ENCODE results near the gene SLC4A4.
A peak's percentile ranks its signal among the peaks of the same experiment; 100 is the strongest.

Gene SLC4A4

GRCh38 chr4:71595576-71596108 lies 256.8 kb downstream of the SLC4A4 start:
- Histone ChIP-seq H3K9me3 (ENCODE audit: severe bottlenecking) (no peaks in the 10 kb centered on the region), H3K4me3 (ENCODE audit: severe bottlenecking) (no peak overlapping the region), H3K27ac (ENCODE audit: poor library complexity, severe bottlenecking) (no peak overlapping the region), H3K36me3 (ENCODE audit: low read depth) (no peaks in the 10 kb centered on the region), H3K27me3 (ENCODE audit: insufficient read depth, poor library complexity, severe bottlenecking) (no peaks in the 10 kb centered on the region), H3K4me1 (ENCODE audit: insufficient read depth, poor library complexity, severe bottlenecking) (peaks cover 11% of the 10 kb centered on the region)
- ATAC-seq (ENCODE audit: low read depth) (peak; percentile 86), DNase-seq (ENCODE audit: low spot score) (no peak)
- no peak for TF ChIP-seq CTCF (IDR thresholded peaks at IDR 0.05; ENCODE audit: poor library complexity, severe bottlenecking)

- no peaks in the 10 kb centered on the region for H3K36me3 ChIP-seq (ENCODE audit: low read depth)
- no peaks in the 10 kb centered on the region for H3K27me3 ChIP-seq (ENCODE audit: insufficient read depth, poor library complexity, severe bottlenecking)
- no peak for ATAC-seq (ENCODE audit: low read depth)
- no peak overlapping the region for H3K27ac ChIP-seq (ENCODE audit: poor library complexity, severe bottlenecking)
- H3K4me1 ChIP-seq (ENCODE audit: insufficient read depth, poor library complexity, severe bottlenecking) = peaks cover 11% of the 10 kb centered on the region
- DNase-seq (ENCODE audit: low spot score) = no peak
- no peak for TF ChIP-seq CTCF (IDR thresholded peaks at IDR 0.05; ENCODE audit: poor library complexity, severe bottlenecking)
- H3K4me3 ChIP-seq (ENCODE audit: severe bottlenecking) = no peak overlapping the region
- no peaks in the 10 kb centered on the region for H3K9me3 ChIP-seq (ENCODE audit: severe bottlenecking)
Observed at GRCh38 chr4:71599578-71599977, 260.8 kb downstream of the SLC4A4 start.

GRCh38 chr4:71602289-71602900 lies 263.6 kb downstream of the SLC4A4 start:
- Histone ChIP-seq H3K4me3 (ENCODE audit: severe bottlenecking) (no peak overlapping the region), H3K27me3 (ENCODE audit: insufficient read depth, poor library complexity, severe bottlenecking) (no peaks in the 10 kb centered on the region), H3K36me3 (ENCODE audit: low read depth) (no peaks in the 10 kb centered on the region), H3K4me1 (ENCODE audit: insufficient read depth, poor library complexity, severe bottlenecking) (no peaks in the 10 kb centered on the region), H3K9me3 (ENCODE audit: severe bottlenecking) (no peaks in the 10 kb centered on the region), H3K27ac (ENCODE audit: poor library complexity, severe bottlenecking) (no peak overlapping the region)
- TF ChIP-seq CTCF (IDR thresholded peaks at IDR 0.05; ENCODE audit: poor library complexity, severe bottlenecking) = no peak
- ATAC-seq (ENCODE audit: low read depth) (no peak), DNase-seq (ENCODE audit: low spot score) (no peak)

- Histone ChIP-seq H3K36me3 (ENCODE audit: low read depth) (no peaks in the 10 kb centered on the region), H3K4me1 (ENCODE audit: insufficient read depth, poor library complexity, severe bottlenecking) (peaks cover 21% of the 10 kb centered on the region), H3K4me3 (ENCODE audit: severe bottlenecking) (no peak overlapping the region), H3K27me3 (ENCODE audit: insufficient read depth, poor library complexity, severe bottlenecking) (no peaks in the 10 kb centered on the region), H3K27ac (ENCODE audit: poor library complexity, severe bottlenecking) (no peak overlapping the region), H3K9me3 (ENCODE audit: severe bottlenecking) (no peaks in the 10 kb centered on the region)
- no peak for DNase-seq (ENCODE audit: low spot score)
- no peak for ATAC-seq (ENCODE audit: low read depth)
- TF ChIP-seq CTCF (IDR thresholded peaks at IDR 0.05; ENCODE audit: poor library complexity, severe bottlenecking) = no peak
Observed at GRCh38 chr4:71604785-71605184, 266.0 kb downstream of the SLC4A4 start.

DNA sequence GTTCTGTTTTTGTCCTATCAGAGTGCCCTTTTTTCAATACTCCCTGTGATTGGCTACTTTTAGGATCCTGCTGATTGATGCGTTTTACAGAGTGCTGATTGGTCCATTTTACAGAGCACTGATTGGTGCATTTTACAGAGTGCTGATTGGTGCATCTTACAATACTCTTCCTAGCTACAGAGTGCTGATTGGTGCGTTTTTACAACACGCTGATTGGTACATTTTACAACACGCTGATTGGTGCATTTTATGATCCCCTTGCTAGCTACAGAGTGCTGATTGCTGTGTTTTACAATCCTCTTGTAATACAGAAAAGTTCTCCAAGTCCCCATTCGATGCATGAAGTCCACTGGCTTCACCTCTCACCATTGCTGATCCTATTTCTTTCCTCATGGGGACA lies 268.3 kb downstream of the SLC4A4 start:
- Histone ChIP-seq H3K27ac (ENCODE audit: poor library complexity, severe bottlenecking) (no peak overlapping the region), H3K36me3 (ENCODE audit: low read depth) (no peaks in the 10 kb centered on the region), H3K4me3 (ENCODE audit: severe bottlenecking) (no peak overlapping the region), H3K4me1 (ENCODE audit: insufficient read depth, poor library complexity, severe bottlenecking) (peaks cover 22% of the 10 kb centered on the region), H3K27me3 (ENCODE audit: insufficient read depth, poor library complexity, severe bottlenecking) (no peaks in the 10 kb centered on the region), H3K9me3 (ENCODE audit: severe bottlenecking) (no peaks in the 10 kb centered on the region)
- DNase-seq (ENCODE audit: low spot score) = no peak
- ATAC-seq (ENCODE audit: low read depth) = no peak
- no peak for TF ChIP-seq CTCF (IDR thresholded peaks at IDR 0.05; ENCODE audit: poor library complexity, severe bottlenecking)
